ENCODE data around the gene ASB15. TPM values are rescaled to one million over a fixed set of nuclear protein-coding genes. Genes with fewer than 3 reads are reported as not detected.

ASB15 gene
- polyA plus RNA-seq, 3 donors: not detected

DNA sequence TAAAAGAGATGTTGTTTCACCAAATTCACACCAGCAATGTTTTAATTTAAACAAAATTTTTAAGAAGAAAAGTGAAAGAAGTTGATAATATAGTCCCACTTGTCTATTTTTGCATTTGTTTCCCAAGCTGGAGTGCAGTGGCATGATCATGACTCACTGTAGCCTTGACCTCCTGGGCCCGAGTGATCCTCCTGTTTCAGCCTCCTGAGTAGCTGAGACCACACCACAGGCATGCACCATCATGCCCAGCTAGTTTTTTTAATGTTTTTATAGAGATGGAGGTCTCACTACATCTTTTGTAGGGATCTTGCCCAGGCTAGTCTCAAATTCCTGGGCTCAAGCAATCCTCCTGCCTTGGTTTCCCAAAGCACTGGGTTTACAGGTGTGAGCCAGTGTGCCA is 29.9 kb upstream of the ASB15 start:
- Mint-ChIP-seq H3K27me3 (ENCODE audit: low read depth in 3 of 3) (peaks cover 1 to 8% (median 4%) of the 10 kb centered on the region in 3 donors), H3K4me3 (no peak overlapping the region), H3K9me3 (no peaks in the 10 kb centered on the region), H3K27ac (no peak overlapping the region), H3K36me3 (no peaks in the 10 kb centered on the region), H3K4me1 (peaks cover 11% of the 10 kb centered on the region)
- intact Hi-C loops (cut with micrococcal nuclease): no loop called here
- no peak overlapping the region for H2AFZ ChIP-seq (ENCODE audit: insufficient read depth, low read depth, low read length, poor library complexity, severe bottlenecking)
- H3K4me2 ChIP-seq (replicated peaks; ENCODE audit: extremely low read depth, low read length, poor library complexity, severe bottlenecking): no peak overlapping the region
- no peaks in the 10 kb centered on the region for H3K9me3 ChIP-seq (replicated peaks in 1 of 2; ENCODE audit: control insufficient read depth in 1 of 2, insufficient read depth in 1 of 2, low read length in 2 of 2)
- H3K27me3 ChIP-seq (ENCODE audit: control insufficient read depth in 2 of 2, insufficient read depth in 2 of 2, low read length in 2 of 2): peaks cover 0 to 2% of the 10 kb centered on the region in 2 donors
- WGBS (ENCODE audit: insufficient coverage): no CpG with 5 or more reads among the region's 1 CpG
- DNase-seq: no peak
- no peaks in the 10 kb centered on the region for H3K36me3 ChIP-seq (replicated peaks in 1 of 2; ENCODE audit: control insufficient read depth in 1 of 2, insufficient read depth in 2 of 2, low read length in 2 of 2)
- no peak for TF ChIP-seq CTCF (IDR thresholded peaks at IDR 0.05)
- H3K4me1 ChIP-seq (ENCODE audit: control insufficient read depth in 1 of 2, insufficient read depth in 2 of 2, low read length in 2 of 2): no peaks in the 10 kb centered on the region
- H4K20me1 ChIP-seq (ENCODE audit: insufficient read depth, low read length): no peaks in the 10 kb centered on the region
- H3K27ac ChIP-seq (ENCODE audit: low read depth in 1 of 2, low read length in 2 of 2): no peak overlapping the region
- H3K79me2 ChIP-seq (ENCODE audit: insufficient read depth, low read length): no peaks in the 10 kb centered on the region
- H3K9ac ChIP-seq (ENCODE audit: insufficient read depth, low read length, poor library complexity, severe bottlenecking): no peak overlapping the region
- H3K4me3 ChIP-seq (replicated peaks in 1 of 3; ENCODE audit: low read depth in 2 of 3, low read length in 3 of 3): no peak overlapping the region

DNA sequence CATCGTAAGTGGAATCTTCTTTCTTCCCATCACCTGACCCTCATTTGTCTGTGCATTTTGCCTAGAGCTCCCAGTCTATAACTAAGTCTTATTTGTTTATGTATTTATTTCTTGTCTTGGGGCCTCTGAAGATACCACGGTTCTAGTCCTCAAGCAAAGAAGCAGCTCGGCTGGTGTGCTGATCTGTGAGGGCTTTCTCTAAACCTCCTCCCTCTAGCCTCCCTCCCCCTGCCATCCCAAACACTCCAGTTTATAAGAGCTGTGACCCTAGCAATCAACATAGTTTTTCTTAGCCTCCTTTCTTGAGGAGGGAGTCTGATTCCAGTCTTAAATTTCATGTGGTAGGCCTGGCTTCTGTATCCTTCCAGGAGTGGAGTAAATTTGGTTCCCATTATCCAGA is 28.3 kb upstream of the ASB15 start:
- no peak overlapping the region for H3K4me3 ChIP-seq (replicated peaks in 1 of 3; ENCODE audit: low read depth in 2 of 3, low read length in 3 of 3)
- H3K79me2 ChIP-seq (ENCODE audit: insufficient read depth, low read length): no peaks in the 10 kb centered on the region
- Mint-ChIP-seq H3K4me1 (peaks cover 11% of the 10 kb centered on the region), H3K4me3 (no peak overlapping the region), H3K27ac (no peak overlapping the region), H3K9me3 (no peaks in the 10 kb centered on the region), H3K27me3 (ENCODE audit: low read depth in 3 of 3) (peaks cover 3 to 4% (median 3%) of the 10 kb centered on the region in 3 donors), H3K36me3 (no peaks in the 10 kb centered on the region)
- no peak overlapping the region for H2AFZ ChIP-seq (ENCODE audit: insufficient read depth, low read depth, low read length, poor library complexity, severe bottlenecking)
- H3K4me2 ChIP-seq (replicated peaks; ENCODE audit: extremely low read depth, low read length, poor library complexity, severe bottlenecking): no peak overlapping the region
- intact Hi-C loops (cut with micrococcal nuclease): no loop called here
- no peaks in the 10 kb centered on the region for H3K36me3 ChIP-seq (replicated peaks in 1 of 2; ENCODE audit: control insufficient read depth in 1 of 2, insufficient read depth in 2 of 2, low read length in 2 of 2)
- H3K9me3 ChIP-seq (replicated peaks in 1 of 2; ENCODE audit: control insufficient read depth in 1 of 2, insufficient read depth in 1 of 2, low read length in 2 of 2): no peaks in the 10 kb centered on the region
- H4K20me1 ChIP-seq (ENCODE audit: insufficient read depth, low read length): no peaks in the 10 kb centered on the region
- no peak for TF ChIP-seq CTCF (IDR thresholded peaks at IDR 0.05)
- no peak overlapping the region for H3K27ac ChIP-seq (ENCODE audit: low read depth in 1 of 2, low read length in 2 of 2)
- no peaks in the 10 kb centered on the region for H3K4me1 ChIP-seq (ENCODE audit: control insufficient read depth in 1 of 2, insufficient read depth in 2 of 2, low read length in 2 of 2)
- H3K27me3 ChIP-seq (ENCODE audit: control insufficient read depth in 2 of 2, insufficient read depth in 2 of 2, low read length in 2 of 2): peaks cover 0 to 2% of the 10 kb centered on the region in 2 donors
- no peak overlapping the region for H3K9ac ChIP-seq (ENCODE audit: insufficient read depth, low read length, poor library complexity, severe bottlenecking)
- no peak for DNase-seq
- no CpG with 5 or more reads among the region's 3 CpGs for WGBS (ENCODE audit: insufficient coverage)

Data from CD14-positive monocyte (primary cell).